Testis (tissue), 3 donors: Measurements from ENCODE around the gene DLG2. TPM values are rescaled to one million over a fixed set of nuclear protein-coding genes. Genes with fewer than 3 reads are reported as not detected.

Source experiments
- DNase-seq: peaks from one replicate; pipeline ENCODE4 v3.0.0-alpha.2; 2019
- H3K27ac ChIP-seq, 2 donors: fragments of 200-600 bp; sonication (generic); one replicate each; pipeline ENCODE4 v1.5.1; 2019
- H3K27me3 ChIP-seq: fragments of 200-600 bp; sonication (generic); one replicate; pipeline ENCODE4 v1.5.1; 2019
- H3K36me3 ChIP-seq: fragments of 200-600 bp; sonication (generic); one replicate; pipeline ENCODE4 v1.5.1; 2017; ENCODE audit warnings: low read depth; ENCODE audit errors: missing control alignments
- H3K4me1 ChIP-seq: fragments of 200-600 bp; sonication (generic); one replicate; pipeline ENCODE4 v1.5.1; 2019
- H3K4me3 ChIP-seq, 2 donors: fragments of 200-600 bp; sonication (generic); one replicate each; pipeline ENCODE4 v1.5.1; 2017 to 2019
- H3K9me3 ChIP-seq: fragments of 200-600 bp; sonication (generic); one replicate; pipeline ENCODE4 v1.5.1; 2017
- POLR2A ChIP-seq: fragments of 450-650 bp; IDR thresholded peaks from one replicate; pipeline ENCODE4 v1.6.1; 2017; ENCODE audit warnings: antibody characterized with exemption, mild to moderate bottlenecking, moderate library complexity
- whole genome bisulfite sequencing, 2 donors: methylation state at CpG; one replicate each; pipeline ENCODE4 v1.1.5; 2018; 5-methylcytosine and 5-hydroxymethylcytosine counted together
- intact Hi-C: fragments of 100-400 bp; cut with DNase I; formaldehyde crosslinking; loops from one replicate; pipeline ENCODE4 v1.15.1; 2023; ENCODE audit warnings: low total_unique reads
- polyA plus RNA-seq: library from polyadenylated mRNA; stranded (reverse); fragments of 350-450 nt; fragmentation: Illumina TruSeq; extraction: RNeasy Lipid Tissue Mini Kit (QIAGEN cat#74804); gene quantifications from one replicate; pipeline ENCODE4 v1.2.3, GENCODE V29; 2014; ENCODE audit warnings: low read depth, low replicate concordance; ENCODE audit not compliant: insufficient read depth
- total RNA-seq, 2 donors: library from RNA; depleted of rRNA; stranded (reverse); fragments of >200 nt; gene quantifications; one replicate each; pipeline ENCODE4 v1.2.3, GENCODE V29; 2016
- TF ChIP-seq, protein P1 (sequence below), 3 experiments: fragments of 450-650 bp in 2 of 3; fragments of 200-600 bp in 1 of 3; sonication (generic) in 1 of 3; IDR thresholded peaks; one replicate each; pipeline ENCODE4 v1.5.1; 2016 to 2019; ENCODE audit warnings: antibody characterized with exemption in 3 of 3, mild to moderate bottlenecking in 2 of 3, moderate library complexity in 1 of 3

DLG2 gene
- total and polyA plus RNA-seq, 3 donors from 2014 or later, result 13.8 to 23.0 (median 14.1) TPM

DNA sequence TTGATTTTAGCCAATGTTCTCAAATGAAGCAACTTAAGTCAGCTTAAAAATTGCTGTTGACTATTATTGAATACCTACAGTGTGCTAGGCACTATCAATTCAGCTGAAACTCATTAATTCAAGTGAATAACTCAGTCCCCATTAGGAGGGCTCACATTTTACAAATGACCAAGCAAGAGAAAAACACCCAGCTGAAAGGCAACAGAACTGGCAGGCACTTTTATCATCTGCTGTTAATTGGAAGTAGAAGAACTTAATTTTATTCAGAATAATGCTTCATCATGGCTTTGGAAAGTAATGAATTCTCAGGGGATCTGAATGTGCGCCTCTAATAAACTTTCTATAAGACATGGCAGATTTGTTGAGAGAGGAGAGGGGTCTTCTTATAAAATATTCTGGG is 1066.9 kb downstream of the DLG2 start:
- TF ChIP-seq, protein P1, sequence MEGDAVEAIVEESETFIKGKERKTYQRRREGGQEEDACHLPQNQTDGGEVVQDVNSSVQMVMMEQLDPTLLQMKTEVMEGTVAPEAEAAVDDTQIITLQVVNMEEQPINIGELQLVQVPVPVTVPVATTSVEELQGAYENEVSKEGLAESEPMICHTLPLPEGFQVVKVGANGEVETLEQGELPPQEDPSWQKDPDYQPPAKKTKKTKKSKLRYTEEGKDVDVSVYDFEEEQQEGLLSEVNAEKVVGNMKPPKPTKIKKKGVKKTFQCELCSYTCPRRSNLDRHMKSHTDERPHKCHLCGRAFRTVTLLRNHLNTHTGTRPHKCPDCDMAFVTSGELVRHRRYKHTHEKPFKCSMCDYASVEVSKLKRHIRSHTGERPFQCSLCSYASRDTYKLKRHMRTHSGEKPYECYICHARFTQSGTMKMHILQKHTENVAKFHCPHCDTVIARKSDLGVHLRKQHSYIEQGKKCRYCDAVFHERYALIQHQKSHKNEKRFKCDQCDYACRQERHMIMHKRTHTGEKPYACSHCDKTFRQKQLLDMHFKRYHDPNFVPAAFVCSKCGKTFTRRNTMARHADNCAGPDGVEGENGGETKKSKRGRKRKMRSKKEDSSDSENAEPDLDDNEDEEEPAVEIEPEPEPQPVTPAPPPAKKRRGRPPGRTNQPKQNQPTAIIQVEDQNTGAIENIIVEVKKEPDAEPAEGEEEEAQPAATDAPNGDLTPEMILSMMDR (IDR thresholded peaks at IDR 0.05), result no peak
- no peak for TF ChIP-seq POLR2A
- Histone ChIP-seq H3K4me3 (no peak overlapping the region), H3K36me3 (no peaks in the 10 kb centered on the region), H3K27ac (no peak overlapping the region), H3K27me3 (no peaks in the 10 kb centered on the region), H3K4me1 (no peaks in the 10 kb centered on the region), H3K9me3 (no peaks in the 10 kb centered on the region)
- intact Hi-C loops, result no loop called here
- DNase-seq, result no peak
- WGBS, 2 donors, result 90 to 91% methylated on average over 1 of the region's 1 CpG

DNA sequence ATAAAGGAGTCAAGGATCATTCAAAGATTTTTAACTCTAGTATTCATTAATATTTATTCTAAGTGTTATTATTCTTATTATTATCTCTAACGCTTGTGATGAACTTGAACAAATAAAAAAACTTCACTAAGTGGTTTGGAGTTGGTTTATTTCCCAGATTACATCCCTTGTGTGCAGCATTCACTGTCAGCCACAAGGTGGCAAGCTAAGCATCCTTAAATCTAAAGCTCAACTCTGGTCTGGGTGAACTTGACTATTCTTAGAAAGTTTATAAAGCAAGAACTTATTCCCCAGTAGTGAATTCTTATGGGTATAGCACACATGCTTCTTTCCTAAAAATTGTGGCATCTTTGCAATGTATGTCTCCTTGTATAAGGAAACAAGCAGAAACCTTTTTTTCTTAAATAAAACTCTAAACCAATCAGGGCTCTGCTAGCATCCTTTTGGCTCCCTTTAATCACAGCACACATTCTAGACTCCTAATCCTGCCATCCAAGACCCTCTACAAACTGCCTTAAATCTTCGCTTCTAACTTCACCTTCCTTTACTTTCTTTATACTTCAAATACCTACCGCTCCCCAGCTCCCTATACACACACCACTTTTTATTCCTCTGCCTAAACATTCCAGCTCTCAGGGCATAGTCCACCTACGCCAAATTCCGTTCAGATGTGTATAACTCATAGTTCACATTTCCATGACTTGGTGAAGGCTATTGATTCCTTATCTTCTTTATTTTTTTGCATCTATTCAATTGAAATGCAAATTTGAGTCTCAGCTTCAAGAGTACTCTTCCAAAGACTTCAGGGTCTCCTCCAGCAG is 1068.8 kb downstream of the DLG2 start:
- TF ChIP-seq, protein P1 (IDR thresholded peaks at IDR 0.05), result peak; percentile 64 to 84 (median 81)
- no peak for TF ChIP-seq POLR2A
- DNase-seq, result peak; percentile 58
- intact Hi-C loops, result no loop called here

DNA sequence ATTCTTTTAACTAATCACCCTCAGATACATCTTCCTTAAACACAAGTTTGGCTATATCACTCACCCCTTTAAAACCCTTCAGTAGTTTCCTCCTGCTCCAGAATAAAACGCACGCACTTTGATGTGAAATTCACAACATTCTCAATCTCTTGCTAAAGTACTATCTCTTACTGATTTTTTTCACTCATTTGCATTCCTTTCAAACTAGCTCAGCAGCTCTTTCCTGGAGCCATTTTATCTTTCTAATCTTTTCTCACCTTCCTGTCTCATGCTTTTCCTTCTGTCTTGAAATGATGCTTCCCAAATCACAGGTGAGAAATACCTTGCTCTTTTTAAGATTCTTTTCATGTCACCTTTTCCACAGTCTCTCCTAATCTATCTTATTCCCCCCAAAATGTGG is 1074.4 kb downstream of the DLG2 start:
- Histone ChIP-seq H3K4me3 (no peak overlapping the region), H3K36me3 (no peaks in the 10 kb centered on the region), H3K9me3 (no peaks in the 10 kb centered on the region), H3K27ac (no peak overlapping the region), H3K27me3 (no peaks in the 10 kb centered on the region), H3K4me1 (no peaks in the 10 kb centered on the region)
- WGBS, 2 donors, result 83 to 86% methylated on average over 2 of the region's 2 CpGs
- no peak for DNase-seq
- no peak for TF ChIP-seq POLR2A
- TF ChIP-seq, protein P1 (IDR thresholded peaks at IDR 0.05), result no peak
- intact Hi-C loops, result no loop called here

More for the DNA sequence above, 1068.8 kb downstream of the DLG2 start:
- H3K4me1 ChIP-seq, result no peaks in the 10 kb centered on the region
- no peak overlapping the region for H3K4me3 ChIP-seq
- H3K9me3 ChIP-seq, result no peaks in the 10 kb centered on the region
- H3K27me3 ChIP-seq, result no peaks in the 10 kb centered on the region
- no peak overlapping the region for H3K27ac ChIP-seq
- no peaks in the 10 kb centered on the region for H3K36me3 ChIP-seq
- 55 to 69% methylated on average over 5 of the region's 5 CpGs for WGBS, 2 donors

DNA sequence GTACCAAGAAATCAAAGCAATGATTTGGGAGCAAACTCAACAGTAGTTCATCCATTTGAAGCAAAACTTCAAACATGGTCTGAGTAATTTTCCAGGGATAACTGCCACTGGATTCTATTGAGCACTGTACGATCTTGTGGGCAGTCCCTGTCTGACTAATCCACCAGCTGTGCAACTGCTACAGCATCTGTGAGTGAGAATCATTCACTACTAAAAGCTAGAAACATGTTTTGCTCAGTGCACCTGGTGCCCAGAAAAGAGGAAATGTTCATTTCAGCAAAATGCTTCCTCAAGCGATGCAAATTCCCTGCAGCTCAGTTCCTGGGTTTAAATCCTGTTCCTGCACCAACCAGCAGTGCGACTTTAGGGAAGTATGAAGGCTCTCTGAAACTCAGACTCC is 1077.9 kb downstream of the DLG2 start:
- Histone ChIP-seq H3K36me3 (no peaks in the 10 kb centered on the region), H3K4me1 (no peaks in the 10 kb centered on the region), H3K27ac (no peak overlapping the region), H3K27me3 (no peaks in the 10 kb centered on the region), H3K4me3 (no peak overlapping the region), H3K9me3 (no peaks in the 10 kb centered on the region)
- intact Hi-C loops, result no loop called here
- WGBS, 2 donors, result 60 to 75% methylated on average over 3 of the region's 3 CpGs
- DNase-seq, result no peak
- TF ChIP-seq POLR2A, result no peak
- TF ChIP-seq, protein P1 (IDR thresholded peaks at IDR 0.05), result no peak

DNA sequence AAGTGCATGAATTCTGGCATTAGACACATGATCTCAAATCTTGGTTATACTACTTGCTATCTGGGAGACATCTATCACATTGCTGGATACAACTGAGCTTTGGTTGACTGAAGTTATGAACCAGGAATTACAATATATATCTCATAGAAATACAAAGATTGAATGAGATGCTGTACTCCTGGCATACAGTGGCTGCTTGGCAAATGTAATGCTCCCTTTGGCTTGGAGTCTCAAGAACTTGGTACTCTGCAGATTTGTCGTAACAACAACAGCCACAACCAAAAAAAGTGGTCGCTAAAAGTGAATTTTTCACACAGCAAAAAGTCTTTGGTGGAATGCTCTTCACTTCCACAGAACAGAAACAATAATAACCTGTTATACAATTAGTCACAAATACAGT is 1082.6 kb downstream of the DLG2 start:
- Histone ChIP-seq H3K36me3 (no peaks in the 10 kb centered on the region), H3K27me3 (no peaks in the 10 kb centered on the region), H3K4me3 (no peak overlapping the region), H3K27ac (no peak overlapping the region), H3K9me3 (no peaks in the 10 kb centered on the region), H3K4me1 (no peaks in the 10 kb centered on the region)
- 86 to 97% methylated on average over 2 of the region's 2 CpGs for WGBS, 2 donors
- no peak for DNase-seq
- intact Hi-C loops, result no loop called here
- TF ChIP-seq POLR2A, result no peak
- TF ChIP-seq, protein P1 (IDR thresholded peaks at IDR 0.05), result no peak
